Measurements from ENCODE around the gene CDH4.

Gene CDH4

DNA sequence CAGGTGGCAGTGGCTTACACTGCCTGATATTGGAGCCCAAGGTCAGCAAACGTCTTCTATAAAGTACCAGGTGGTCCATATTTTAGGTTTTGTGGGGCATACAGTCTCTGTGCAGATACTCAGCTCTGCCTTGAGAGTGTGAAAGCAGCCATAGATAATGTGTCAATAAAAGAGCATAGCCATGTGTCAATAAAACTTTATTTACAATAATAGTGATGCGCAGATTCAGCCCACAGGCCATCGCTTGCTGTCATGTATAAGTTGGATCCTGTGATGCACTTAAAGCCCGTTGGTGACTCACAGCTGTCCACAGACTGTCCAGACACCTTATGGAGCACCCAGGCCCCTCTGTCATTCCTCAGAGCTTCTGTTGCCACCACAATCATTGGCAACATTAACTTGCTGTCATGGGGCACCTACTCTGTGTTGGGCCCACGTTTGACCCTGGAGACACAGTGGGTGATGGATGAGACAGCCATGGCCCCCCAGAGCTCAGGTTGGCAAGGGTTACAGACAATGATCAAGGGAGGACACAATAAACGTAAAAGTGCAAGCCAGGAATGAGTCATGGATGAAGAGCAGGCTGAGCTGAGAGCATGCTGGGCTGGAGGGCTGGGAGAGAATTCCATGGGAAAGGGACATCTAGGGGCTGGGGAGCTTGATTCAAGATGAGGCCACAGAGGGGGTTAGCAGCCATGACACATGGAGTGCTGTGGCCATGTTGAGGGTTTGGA is 640.0 kb downstream of the CDH4 start:
- in situ Hi-C loops (cut with MboI; ENCODE audit: low sequenced_read_pairs): no loop called here

DNA sequence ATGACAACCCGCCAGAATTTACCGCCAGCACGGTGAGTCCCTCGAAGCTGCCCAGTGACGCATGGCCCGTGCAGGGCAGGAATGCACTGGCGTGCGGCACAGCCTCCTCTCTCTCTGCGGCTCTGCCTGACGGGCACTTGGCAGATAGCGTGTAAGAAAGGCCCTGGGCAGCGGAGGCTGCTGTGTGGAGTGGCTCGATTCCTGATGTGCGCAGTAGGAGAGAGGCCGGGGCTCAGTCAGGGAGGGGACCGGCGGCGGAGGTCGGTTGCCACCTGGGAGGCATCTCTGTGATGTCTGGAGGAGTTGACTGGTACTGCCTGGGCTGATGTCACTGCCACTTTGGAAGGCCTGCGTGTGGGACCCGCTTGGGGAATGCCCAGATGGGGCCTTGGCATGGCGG is 643.0 kb downstream of the CDH4 start:
- in situ Hi-C loops (cut with MboI; ENCODE audit: low sequenced_read_pairs): no loop called here

DNA sequence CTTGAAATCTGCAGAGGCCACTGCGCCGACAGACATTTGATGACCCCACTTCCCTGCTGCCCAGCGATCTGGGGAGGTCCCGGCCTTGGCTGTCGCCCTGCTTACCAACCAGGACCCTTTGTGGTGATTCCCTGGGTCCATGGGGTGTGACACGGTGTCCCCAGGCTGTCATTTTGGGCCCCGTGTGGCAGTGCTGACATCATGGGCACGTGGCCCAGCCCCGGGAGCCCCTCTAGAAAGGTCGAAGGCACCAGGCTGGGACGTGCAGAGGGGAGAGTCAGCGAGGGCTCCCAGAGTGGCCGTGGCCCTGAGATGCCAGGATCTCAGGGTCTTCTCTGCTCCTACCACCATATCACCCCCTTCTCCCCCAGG is 643.6 kb downstream of the CDH4 start:
- in situ Hi-C loops (cut with MboI; ENCODE audit: low sequenced_read_pairs): no loop called here

DNA sequence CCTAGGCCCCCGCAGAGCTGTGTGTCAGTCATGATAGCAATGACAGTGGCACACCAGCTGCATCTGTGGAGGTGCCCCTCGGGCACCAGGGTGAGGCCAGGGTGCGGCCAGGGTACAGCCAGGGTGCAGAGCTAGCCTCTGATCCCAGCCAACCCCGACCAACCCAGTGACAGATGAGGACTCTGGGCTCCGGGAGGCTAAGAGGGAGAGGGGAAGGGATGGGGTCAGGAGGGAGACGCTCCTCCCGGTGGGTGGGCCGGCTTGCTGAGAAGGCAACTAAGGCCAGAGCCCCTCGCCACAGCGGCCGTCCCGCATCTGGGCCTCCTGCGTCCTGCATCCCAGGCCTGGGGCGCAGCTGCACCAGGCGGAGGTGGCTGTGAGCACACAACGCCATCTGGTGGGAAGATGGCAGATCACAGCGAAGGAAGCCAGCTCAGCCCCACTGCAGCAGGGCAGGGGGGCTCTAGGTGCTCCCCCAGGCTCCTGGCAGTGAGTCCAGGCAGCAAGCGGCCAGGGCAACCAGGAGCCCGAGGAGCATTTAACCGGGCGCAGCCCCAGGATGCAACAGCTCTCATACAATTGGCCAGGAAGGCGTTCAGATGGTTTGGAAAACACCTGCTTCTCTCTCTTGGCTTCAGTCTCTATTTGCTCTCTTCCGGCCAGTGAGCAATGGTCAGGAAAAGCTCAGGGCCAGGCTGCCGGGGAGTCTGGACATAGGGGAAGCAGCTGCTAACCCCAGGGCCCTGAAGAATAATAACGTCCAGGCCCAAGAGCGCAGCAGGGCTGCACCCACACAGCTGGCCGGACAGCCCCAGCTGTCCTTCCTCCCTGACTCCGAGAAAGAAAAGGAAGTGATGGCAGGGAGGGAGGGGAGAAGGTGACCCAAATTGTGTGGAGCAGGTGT is 644.2 kb downstream of the CDH4 start:
- in situ Hi-C loops (cut with MboI; ENCODE audit: low sequenced_read_pairs): no loop called here

DNA sequence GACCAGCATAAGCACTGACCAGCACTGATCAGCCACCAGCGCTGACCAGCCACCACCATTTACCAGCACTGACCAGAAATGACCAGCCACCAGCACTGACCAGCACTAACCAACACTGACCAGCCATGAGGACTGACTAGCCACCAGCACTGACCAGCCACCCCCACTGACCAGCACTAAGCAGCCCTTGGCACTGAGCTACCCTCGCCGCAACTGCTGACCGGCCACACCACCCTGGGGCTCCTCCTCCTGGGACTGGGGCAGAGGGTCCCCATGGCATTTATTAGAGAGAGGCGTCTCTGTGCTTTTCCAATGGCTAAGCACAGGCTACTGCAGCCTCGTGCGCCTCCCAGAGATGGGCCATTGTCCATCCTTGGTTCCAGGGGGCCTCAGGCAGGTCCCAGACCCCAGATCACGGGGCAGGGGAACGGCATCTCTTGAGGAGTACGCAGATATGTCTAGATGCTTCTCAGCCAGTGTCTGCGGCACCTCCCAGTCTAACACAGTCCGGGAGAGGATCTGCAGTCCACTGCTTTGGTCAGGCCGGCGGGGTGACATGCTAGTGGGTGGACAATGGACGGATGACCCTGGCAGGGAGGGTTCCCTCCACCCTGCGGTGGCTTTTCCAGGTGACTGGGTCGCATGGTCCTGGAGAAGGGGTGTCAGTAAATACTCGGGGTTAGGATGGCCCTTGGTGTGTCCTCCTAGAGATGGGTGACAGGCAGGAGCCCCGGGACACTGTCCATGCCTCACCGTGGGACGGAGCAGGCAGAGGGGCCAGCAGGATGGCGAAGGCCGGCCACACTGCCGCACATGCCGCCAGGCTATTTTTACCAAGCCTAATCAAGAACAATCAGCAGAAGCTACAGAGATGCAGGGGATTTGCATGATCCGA is 645.6 kb downstream of the CDH4 start:
- in situ Hi-C loops (cut with MboI; ENCODE audit: low sequenced_read_pairs): no loop called here

DNA sequence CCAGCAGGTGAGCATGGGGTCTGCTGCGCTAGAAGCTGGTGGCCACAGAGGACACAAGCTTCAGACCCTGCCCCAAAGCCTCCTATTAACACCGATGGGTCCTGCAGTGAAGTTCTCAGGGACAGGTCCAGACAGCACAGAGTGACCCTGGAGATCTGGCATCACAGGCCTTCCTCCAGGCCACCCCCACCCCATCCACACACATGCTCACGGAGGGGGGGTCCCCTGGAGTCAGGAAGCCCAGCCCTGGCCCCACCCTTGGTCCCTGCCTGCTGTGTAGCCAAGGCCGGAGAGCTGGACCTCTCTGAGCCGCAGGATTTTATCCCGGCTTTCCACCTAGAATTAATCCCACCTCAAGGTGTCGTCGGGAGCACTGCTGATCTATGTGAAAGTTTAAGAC is 646.3 kb downstream of the CDH4 start:
- in situ Hi-C loops (cut with MboI; ENCODE audit: low sequenced_read_pairs): no loop called here

DNA sequence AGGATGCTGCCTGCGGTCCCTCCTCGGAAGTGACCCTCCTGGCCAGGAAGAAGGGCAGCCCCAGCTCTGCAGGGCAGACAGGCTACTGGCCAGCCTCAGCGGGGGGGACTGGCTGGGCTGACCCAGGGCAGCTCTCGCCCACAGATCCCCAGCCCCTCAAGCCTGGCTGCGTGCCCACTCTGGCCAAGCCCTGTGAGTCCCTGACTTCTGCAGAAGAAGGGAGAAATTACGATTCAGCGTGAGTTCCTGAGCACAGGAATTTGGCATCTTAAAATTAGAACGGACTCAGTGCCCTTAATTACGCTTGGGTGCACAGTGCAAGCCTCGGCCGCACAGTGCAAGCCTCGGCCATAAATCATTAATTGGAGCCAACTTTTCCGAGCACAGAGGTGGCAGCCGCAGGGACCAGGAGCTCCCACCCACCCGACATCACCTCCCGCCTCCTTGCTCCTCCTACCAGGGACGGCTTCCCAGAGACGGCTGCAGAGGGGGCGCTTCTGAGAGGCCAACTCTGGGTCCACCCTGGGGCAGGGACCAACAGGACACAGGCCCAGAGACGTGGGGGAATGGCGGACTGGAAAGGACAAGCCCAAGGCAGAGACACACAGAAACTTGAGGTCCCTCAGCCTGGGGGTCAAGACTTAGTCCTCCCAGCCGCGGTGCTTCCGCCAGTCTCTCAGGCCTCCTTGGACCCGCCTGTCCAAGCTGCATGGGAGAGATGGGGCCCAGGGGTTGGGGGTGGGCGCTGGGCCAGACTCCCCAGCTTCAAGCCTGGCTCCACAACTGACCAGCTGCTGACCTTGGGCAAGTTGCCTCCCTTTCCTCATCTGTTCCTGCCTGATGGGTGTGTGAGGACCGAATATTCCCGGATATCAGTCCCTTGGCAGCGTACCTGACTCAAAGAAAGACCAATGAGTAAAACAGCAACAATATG is 648.2 kb downstream of the CDH4 start:
- in situ Hi-C loops (cut with MboI; ENCODE audit: low sequenced_read_pairs): no loop called here

DNA sequence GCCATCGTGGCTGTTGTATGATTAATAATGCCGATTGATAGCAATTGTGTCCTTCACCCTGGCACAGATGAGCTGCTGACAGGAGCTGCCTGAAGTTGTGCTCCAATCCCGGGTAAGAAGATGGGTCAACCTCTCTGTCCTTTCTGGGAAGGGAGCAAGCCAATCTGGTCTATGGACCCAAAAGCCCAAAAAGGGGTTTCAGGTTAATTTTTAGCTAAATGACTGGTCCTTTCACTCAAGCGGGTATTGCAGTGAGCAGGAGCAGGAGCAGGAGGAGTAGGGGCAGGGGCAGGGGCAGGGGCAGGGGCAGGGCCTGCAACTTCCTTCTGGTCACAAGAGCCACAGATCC is 648.9 kb downstream of the CDH4 start:
- in situ Hi-C loops (cut with MboI; ENCODE audit: low sequenced_read_pairs): no loop called here

DNA sequence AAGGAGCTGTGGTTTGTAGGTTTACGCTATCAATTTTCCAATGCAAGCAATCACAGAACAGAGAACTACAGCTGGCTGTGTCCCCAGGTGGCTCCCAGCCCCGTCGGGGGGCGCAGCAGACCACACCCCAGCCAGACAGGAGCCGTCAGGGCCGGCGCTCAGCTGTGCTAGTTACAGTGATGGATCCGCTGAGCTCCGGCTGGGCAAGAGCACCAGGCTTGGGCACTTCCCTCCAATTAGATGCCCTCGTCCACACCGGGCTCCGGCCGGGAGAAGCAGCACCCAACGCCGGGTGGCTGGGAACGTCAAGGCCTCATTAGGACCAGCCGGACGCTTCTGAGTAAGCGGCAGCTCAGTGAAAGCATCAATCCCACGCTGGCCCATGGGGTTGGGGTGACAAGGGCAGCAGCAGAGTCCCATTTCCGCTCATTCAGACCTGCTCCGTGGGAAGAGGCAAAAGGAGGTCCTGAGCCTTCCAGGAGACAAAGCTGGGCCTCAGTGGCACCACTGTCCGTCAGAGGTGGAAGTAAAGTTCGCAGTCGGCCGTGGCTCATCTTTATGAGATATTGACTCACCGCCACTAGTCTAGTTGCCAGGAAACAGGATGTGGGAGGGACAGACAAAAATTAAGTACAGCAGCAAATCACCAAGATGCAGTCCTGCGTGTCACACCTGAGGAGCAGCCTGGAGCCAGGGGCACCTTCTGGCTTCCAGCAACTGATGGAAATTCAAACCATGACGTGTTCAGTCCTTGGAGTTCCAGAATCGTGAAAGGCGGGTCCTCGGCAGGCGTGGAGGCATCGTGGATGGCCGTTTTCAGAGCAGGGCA is 649.5 kb downstream of the CDH4 start:
- in situ Hi-C loops (cut with MboI; ENCODE audit: low sequenced_read_pairs): no loop called here

DNA sequence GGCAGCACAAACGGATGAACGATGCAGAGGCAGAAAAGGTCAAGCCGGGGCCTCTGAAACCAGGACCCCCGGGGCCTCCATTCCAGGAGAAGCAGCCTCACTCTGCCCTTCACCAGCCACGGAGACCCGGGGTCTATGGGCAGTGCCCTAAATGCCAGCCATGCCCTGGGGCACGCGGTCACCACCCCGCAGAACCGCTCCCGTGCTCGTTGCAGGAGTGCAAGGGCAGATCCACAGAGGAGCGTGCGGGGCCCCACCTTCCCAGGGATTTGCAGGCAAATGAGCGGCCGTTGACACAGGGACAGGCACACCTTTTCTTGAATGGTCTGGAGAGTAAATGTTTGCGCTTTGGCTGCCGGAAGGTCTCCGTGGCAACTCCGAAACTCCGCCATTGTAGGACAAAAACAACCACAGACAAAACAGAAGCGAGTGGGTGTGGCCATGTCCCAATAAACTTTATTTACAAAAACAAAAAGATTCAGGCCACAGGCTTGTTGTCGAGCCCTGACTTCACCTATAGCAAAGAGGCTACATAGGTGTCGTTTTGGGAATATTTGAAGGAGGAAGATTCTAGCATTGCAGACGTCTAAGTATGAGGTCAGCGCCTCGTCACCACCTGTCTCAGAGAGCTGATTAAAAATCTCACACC is 650.3 kb downstream of the CDH4 start:
- in situ Hi-C loops (cut with MboI; ENCODE audit: low sequenced_read_pairs): no loop called here

DNA sequence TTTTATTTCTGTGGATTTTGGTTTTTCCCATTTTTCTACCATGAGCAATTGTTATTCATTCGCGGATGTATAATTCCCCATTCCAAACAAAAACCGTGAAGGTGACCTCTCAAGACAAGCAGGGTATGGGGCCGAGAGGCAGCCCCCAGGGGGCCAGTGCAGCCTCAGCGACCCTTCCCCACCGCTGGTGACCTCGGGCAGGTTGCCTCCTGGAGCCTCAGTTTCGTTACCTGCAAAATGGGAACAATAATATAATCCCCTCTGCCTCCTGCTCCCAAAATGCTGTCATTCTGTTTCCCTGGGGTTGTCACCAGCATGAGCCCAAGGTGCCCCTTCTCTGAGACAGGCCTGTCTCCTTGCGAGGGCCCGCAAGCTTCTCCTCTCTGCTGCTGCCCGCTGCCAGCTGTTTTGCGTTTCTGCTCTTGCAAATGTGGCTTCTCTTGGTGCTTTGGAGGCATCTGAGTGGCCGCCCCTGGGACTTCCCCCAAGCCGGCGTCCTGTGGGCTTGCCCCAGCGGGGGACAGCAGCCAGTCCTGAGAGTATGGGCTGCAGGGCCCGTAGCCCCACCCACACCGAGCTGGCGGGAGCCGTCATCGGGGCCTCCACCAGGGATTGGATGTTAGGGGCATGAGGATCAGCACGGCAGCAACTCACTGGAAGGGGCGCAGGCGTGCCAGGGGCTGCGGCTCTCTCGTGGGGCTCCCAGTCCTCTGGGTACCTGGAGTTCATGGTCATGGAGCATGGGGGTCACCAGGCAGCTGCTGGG is 651.7 kb downstream of the CDH4 start:
- in situ Hi-C loops (cut with MboI; ENCODE audit: low sequenced_read_pairs): no loop called here

DNA sequence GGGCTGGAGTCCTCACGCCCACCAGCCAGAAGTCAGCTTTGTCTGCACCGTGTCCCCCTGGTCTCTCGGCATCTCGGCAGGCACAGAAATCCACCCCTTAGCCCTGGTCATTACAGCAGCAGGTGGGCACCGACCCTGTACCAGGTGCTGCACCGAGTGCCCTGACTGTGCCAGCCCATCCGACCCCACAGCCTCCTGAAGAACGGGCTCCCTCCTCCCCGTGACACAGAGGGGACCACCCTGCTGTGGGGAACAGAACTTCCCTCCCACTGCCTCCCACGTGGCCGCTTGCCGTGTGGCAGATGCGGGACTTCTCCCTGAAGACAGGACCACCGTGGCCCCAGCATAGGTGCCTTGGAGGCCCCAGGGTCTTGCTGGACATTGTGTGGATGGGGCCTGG is 652.4 kb downstream of the CDH4 start:
- in situ Hi-C loops (cut with MboI; ENCODE audit: low sequenced_read_pairs): no loop called here

DNA sequence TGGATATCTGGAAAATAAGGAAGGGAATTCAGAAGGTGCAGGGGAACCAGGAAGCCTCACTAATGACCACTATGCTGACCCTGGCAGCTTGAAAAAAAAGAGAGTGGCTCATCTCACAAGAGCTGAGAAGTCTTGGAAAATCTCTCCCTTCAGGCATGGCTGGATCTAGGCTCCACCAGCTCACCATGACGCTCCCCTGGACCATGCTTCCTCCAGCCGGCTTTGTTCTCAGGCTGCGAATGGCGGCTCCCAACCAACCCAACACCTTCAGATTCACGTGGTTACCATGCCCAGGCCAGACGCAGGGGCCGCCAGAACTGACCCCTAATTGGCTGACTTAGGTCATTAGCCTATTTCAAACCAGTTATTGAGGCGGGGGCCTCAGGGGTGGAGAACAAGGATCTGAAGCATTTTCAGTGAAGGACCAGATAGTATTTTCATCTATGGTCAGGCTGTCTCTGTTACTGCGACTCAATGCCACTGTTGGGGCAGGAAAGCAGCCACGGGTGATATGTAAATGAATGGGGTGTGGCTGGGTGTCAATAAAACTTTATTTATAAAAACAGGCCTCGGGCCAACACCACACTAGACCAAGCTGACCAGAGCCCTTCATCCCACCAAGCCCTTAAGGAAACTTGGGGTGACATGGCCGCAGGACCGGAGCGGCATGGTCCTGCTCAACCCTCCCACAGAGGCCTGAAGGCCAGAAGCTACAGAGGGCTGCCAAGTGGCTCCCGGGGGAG is 653.9 kb downstream of the CDH4 start:
- in situ Hi-C loops (cut with MboI; ENCODE audit: low sequenced_read_pairs): no loop called here

DNA sequence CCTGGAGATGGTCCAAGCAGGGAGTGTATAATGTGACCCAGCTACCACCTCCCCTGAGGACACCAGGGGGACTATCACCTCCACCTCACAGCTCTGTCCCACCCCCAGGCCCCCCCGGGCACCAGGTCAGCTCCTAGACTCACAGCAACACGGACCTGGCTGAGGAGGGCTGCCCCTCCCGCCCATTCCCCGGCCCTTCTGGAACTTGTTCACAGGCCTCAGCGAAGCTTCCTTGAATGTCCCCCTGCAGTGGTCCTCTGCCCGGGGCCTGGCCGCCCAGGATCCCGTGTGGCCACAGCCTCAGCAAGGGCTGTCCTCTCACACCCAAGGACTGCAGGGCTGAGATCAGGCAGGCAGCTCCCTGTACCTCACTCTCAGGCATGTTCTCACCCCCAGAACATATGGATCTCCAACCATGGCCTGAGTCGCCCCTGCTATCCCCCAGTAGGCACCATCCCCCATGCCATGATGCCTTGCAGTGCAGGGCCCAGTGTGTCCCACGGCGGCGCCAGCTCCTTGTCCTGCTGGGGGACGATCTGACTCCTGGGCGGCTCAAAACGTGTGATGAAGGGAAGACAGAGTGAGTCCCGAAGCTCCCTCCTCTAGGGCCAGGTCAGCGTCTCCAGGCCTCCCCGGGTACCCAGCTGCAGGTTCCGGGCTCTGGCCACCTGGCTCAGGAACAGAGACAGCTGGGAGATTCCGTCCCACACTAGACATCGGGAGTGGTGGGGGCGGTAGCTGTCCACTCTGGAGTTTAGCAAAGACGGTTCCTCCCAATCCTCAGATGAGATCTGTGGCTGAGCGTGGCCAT is 655.2 kb downstream of the CDH4 start:
- in situ Hi-C loops (cut with MboI; ENCODE audit: low sequenced_read_pairs): no loop called here

DNA sequence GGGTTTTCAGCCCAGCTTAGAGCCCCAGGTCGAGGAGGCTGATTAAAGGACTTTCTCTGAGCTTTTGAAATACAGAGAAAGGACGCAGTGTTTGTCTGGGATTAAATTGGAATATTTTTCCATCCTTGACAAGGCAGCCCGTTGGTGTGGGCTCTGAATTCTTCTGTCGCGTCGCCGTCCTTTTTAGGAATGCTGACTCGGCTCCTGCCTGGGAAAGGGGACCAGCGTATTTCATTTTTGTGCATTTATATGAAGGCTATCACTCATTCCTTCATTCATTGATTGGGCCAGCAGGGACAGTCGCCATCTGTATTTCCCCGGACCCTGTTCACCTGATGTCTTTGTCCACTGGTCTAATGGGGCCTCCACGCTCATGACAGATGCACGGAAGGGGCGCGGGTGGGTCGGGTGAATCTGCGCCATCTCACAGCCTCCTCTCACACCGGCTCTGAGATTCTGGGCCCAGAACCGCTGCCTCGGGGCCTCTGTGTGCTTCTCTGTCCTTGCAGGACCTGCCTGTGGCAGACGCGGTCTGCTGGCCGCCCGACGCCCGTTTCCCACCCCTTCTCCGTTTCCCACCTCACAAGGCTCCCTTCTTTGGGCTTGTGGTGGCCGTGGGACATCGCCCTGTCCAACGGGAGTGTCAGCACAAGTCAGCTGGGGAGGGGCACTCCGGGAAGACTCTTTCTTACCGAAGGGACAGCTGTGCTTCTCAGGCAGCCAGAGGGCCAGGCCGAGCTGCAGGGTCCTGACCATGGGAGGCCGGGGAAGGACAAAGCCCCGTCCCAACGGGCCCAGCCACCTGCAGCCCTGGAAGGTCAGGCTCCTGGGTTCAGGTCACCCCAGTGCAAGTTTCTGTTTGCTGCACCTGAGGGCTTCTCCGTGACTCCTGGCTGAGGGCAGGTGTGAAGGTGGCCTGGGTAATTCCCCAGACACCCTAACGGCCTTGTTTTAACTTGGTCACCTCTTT is 656.3 kb downstream of the CDH4 start:
- in situ Hi-C loops (cut with MboI; ENCODE audit: low sequenced_read_pairs): no loop called here

DNA sequence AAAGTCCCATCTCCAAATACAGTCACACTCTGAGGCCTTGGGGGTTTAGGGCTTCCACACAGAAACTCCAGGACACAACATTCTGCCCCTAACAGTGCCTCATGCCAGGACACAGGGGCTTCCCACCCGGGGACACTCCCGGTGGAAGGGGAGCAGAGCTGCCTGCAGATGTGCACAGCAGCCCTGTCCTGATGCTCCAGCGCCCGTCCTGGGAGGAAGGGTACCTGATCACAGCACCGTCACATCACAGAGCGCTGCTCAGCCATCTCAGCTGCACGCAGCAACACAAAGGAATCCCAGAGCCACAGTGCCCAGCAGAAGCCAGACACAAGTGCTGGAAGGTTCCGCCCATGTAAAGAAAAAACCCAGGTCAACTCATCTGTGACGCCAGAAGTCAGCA is 657.0 kb downstream of the CDH4 start:
- in situ Hi-C loops (cut with MboI; ENCODE audit: low sequenced_read_pairs): no loop called here

Data from hTERT RPE-1 (cell line).